HG03520 (cell line): ENCODE measurements around the gene NBAS.
"Not testable (repeated sequence)": the region's sequence is repeated elsewhere in the genome, so short reads cannot be mapped to it uniquely, and the experiment has no call there.

Experiments
- ATAC-seq: cut with Tn5 transposase; IDR thresholded peaks from one replicate; pipeline ENCODE4 v1.9.1; 2021; ENCODE audit warnings: mild to moderate bottlenecking, moderate library complexity; ENCODE audit not compliant: unreplicated experiment

NBAS gene

DNA sequence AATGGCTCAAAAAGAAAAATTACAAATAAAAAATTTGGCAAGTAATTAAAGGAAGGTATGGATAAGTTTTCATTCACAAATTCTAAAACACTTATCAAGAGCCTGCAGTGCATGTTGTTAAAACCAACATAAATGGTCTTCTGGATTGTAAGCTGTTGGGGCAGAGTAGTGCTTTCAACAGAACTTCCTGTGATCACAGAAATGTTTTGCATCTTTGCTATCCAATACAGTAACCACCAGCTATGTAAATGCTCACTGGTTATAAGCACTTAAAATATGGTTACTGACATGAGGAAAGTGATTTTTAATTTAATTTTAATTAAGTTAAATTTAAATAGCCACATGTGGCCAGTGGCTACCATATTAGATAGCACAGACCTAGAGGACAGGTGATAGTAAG, 133.1 kb downstream of the NBAS start:
- ATAC-seq: no peak

DNA sequence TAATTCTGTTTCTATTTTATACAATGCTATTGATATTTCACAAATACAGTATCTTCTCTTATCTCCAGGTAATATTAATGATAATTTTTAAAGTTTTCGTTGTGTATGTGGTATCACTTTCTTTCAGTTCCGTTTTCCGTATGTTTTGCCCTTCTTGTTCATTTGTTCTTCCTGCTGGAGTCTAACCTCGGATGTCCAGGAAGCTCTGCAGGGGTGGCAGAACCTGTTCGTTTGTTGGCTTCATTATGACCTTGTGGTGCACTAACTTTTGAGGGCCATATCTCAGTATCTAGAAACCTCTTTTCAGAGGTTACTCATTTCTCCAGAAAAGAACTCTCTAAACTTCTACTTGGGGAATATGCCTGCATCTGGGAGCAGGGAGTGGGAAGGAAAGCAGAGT, 134.5 kb downstream of the NBAS start:
- ATAC-seq: no peak

- ATAC-seq: no peak
Observed at GRCh38 chr2:15425712-15426111, 135.4 kb downstream of the NBAS start.

GRCh38 chr2:15421753-15422152, 139.4 kb downstream of the NBAS start:
- ATAC-seq: no peak

- ATAC-seq: no peak
Observed at GRCh38 chr2:15415748-15416147, 145.4 kb downstream of the NBAS start.

DNA sequence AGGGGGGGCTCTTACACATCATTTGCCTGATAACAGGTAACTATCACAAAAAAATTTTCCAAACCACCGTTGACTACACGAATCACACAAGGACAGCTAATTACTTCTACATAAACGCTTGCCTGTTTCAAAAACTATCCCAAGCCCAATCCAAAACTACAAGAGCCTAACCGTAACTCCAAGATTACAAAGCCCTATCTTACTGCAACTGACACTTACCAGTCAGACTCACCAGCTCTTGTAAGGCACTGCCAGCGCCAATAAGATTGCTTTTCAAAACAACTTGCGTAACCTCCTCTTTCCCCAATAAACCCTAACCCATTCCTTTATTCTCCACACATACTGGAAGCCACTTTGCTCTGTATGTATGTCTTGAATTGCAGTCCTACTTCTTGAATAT, 148.4 kb downstream of the NBAS start:
- ATAC-seq: no peak

- no peak for ATAC-seq
Observed at GRCh38 chr2:15412309-15412708, 148.8 kb downstream of the NBAS start.

DNA sequence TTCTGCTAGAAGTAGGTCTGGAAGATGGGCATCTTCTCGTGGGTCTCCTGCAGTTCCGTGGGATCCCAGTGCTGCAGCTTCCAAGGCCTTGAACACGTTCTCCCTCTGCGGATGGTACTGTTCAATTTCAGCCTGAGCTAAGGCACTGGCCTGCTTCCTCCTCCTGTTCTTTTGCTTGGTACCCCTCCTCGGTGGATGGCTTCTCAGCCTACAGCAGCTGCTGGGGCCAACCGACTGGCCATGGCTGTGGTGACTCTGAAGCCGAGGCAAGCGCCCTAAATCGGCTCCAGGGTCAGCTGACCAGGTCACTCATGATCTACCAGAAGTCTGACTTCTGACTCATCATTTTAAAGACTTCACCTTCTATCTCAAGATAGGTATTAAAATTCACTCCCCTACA, 150.2 kb downstream of the NBAS start:
- ATAC-seq: no peak

DNA sequence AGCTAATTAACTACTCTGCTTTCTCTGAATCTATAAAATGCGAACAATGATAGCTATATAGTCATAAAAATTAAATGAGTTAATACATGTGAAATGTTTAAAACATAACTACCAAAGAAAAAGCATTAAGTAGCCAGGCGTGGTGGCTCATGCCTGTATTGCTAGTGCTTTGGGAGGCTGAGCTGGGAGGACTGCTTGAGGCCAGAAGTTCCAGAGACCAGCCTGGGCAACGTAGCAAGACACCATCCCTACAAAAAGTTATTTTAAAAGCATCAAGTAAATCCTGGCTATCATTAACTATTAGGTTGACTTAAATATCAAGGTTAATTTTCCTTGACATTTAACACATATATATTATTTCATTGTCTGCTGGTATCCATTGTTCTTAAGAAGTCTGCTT, 152.4 kb downstream of the NBAS start:
- ATAC-seq: no peak

DNA sequence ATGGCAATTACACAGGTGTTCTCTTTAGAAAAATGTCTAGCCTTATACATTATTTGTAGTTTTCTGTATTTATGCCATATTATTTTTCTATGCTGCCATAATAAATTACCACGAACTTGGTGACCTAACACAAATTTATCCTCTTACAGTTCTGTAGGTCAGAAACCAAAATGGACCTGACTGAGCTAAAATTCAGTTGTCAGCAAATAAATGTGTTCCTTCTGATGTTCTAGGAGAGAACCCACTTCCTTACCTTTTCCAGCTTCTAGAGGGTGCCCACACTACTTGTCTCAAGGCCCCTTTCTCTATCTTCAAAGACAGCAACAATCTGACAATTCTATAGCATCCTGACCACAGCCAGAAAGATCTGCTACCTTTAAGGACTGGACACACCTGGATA, 153.5 kb downstream of the NBAS start:
- ATAC-seq: no peak

DNA sequence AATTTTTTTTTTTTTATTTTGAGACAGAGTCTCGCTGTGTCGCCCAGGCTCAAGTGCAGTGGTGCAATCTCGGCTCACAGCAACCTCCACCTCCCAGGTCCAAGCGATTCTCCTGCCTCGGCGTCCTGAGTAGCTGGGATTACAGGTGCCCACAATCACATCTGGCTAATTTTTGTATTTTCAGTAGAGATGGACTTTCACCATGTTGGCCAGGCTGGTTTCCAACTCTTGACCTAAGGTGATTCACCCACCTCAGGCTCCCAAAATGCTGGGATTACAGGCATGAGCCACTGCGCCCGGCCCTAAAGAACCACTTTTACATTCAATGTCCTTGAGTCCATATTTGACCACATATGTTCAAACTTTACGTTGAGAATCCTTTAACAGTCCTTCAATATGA, 156.6 kb downstream of the NBAS start:
- ATAC-seq: not testable (repeated sequence)

DNA sequence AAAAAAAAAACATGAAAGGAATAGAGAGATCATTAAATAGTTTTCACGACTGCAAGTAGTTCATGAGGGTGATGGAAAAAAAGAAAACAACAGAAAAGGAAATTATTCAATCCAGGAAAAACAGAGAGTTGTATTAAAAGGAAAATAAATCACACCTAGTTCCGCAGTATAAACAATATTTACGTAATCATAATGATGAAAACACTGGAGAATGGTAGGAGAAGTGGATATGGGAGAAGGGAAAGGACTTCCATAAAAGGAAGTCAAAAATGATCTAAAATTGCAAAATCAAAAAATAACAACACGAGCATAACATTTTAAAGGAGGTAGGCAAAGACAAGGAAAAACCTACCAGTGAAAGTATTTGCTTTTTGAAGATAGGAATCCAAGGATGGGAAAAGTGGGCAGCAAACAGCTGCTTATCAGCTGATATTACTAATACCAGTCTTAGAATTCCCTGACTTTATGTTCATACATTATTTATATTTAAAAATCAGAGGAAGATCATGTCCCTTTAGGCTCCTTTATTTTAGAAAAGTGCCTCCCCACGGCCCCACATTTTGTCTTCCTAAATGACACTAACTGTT, 160.8 kb downstream of the NBAS start:
- no peak for ATAC-seq

DNA sequence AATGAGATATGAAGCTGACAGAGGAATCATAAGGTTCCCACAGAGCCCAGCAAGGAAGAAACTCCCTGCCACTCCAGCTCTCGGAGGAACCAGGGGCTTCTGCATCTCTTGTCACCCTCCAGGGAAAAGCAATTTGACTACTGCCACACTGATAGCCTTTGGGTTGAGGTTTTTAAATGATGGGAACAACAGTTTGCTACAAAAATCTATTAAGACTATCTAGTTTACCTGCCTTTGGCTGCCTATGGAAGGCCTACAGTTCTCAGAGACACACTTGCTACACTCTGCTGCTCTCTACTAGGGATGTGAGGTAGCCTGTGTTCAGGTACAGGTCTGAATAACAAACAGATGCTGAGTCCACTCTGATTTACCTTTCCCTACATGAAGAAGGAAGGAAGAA, 161.9 kb downstream of the NBAS start:
- ATAC-seq: no peak

DNA sequence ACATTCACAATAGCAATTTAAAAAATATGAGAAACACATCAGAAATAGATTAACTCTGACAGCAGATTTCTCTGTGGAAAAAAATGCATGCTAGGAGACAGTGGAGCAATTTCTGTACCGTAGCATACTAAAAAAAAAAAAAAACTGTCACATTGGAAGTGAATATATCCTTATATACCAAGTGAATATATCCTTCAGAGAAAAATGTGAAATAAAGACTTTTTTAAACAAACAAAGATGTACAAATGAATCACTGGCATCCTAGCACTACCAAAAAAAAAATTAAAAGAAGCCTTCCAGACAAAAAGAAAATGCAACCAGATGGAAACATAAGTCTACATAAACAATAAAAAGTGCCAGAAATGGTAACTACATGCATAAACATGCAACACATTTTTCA, 169.4 kb downstream of the NBAS start:
- no peak for ATAC-seq

DNA sequence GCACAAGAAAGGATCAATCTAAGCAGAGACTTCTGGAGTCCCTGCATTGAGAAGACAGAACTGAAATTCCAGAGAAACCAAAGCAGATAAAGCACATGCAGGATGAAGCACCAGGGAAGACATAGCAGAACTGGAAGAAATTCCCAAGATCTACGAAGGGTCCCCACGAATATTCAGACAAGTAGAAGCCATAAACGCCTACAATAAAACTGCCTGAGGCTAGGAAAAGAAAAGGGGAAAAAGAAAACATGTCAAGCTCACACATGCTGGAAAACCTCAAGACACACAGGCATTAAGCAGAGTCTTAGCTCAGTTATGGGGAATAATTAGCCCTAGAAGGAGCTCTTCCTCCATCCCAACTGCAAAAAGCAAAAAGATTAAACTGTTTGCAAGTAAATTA, 171.2 kb downstream of the NBAS start:
- ATAC-seq: no peak

- ATAC-seq: no peak
Observed at GRCh38 chr2:15389326-15389700, 171.8 kb downstream of the NBAS start.

DNA sequence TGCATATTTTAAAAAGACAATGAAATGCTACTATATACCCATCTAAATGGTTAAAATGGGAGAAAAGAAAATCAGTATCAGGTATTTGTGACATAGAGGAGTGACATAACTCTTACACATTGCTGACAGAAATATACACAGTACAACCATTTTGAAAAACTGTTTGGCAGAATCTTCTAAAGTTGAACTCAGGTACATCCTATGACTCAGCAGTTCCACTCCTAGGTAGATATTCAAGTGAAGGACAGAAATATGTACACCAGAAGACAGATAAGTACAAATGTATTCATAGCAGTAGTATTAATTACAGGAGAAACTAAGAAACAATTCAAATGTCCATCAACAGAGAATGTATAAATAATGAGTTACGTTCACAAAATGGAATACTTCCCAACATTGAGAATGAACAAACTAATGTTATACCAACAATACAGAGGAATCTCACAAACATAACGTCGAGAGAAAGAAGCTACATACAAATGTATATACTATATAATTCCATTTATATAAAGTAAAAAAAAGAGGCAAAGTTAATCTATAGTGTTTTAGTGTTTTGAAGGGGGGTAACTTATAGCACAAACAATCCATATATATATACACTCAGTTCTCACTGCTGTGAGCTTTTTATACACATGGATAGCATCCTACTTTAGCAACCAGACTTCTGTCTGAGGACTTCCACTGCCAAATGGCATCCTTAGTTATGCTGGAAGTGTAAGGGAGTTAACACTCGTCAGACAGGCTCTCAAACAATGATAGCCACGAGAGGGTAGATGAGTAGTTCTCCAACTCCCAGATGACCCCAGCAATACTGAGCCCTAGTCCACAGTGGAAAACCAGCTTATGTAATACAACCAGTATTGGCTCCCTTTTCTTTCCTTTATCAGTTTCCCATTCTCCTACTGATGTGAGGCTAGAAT, 172.5 kb downstream of the NBAS start:
- ATAC-seq: no peak

DNA sequence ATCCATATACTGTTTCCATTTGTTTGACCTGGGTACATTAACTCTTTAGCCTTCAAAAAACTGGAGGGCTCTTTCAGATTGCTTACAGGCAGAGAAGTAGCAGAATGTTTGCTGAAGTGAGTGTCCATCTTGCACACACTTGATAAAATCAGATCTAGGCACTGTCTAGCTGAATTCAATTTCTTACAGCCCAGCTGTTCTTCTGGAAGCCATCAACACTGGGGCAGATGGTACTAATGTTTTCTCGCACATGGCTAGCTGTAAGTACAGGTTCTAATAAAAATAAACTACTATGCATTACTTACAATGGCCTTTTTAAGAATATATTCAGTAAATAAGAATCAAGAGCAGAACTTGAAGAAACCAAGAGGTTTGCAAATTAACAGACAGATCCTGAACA, 175.9 kb downstream of the NBAS start:
- ATAC-seq: no peak

DNA sequence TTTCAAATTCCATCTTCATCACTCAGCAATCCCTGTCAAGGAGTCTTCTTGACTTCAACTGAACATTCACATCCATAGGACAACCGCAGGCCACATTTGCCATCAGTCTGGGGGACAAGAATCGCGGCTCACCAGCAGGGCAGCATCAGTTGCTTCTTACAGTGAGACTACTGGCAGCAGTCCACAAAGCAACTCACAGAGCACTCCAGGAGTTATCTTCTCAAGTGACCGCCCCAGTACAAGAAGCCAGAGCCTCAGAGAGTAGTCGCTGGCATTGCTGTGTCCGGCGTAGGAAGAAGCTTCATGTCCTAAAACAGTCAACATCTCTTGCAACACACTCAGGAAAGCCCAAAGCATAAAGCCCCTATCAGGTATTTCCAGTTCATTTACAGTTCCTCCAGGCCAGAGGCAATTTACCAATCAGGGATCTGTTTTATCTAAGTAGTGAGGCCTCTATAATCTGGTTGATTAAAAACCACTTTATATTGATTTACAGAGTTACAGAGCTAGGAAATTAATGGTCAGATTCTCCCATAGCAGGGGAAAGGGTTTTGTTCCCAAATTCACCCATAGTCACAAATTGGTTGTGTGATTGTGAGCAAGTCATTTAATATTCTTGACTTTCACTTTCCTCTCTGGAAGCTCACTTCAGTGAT, 177.3 kb downstream of the NBAS start:
- no peak for ATAC-seq

DNA sequence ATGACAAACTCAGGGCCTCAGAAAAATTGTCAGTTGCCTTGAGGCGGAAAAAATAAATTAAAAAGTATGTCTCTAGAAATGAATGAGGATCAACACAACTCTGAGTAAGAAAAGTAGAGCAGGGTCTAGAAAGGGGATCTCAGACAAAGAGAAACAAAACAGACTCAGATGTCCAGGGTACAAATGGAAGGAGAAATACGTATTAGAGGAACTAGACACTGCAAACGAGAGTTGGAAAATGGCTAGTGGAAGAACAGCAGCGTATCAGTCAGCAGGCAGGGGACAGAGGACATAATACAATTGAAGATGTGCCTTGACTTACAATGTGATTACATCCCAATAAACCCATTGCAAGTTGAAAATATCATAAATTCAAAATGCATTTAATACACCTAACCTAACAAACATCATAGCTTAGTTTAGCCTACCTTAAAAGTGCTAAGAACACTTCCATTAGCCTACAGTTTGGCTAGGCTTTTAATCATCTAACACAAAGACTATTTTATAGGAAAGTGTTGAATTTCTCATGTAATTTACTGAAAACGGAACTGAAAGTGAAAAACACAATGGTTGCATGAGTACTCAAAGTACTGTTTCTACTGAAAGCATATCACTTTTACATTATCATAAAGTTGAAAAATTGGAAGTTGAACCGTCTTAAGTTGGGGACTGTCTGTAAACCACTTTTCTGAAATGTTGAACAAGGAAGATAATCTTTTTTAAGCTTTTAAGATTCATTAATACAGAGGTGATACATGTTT, 182.8 kb downstream of the NBAS start:
- ATAC-seq: peak; percentile 88

- ATAC-seq: no peak
Observed at GRCh38 chr2:15377202-15377601, 183.9 kb downstream of the NBAS start.
